ENCODE data around the gene TBCD. TPM values are rescaled to one million over a fixed set of nuclear protein-coding genes. Genes with fewer than 3 reads are reported as not detected.

The TBCD gene
- total and polyA plus RNA-seq, 9 of the 15 experiments (the other 6 are each of a cell fraction or from before 2014, with no cell fraction given): 8.9 to 98.5 (median 28.0) TPM

- TF ChIP-seq ZBTB9 (CRISPR knock-in tag; IDR thresholded peaks at IDR 0.05) (no peak), IFI16 (CRISPR knock-in tag; IDR thresholded peaks at IDR 0.05) (no peak), CEBPZ (IDR thresholded peaks at IDR 0.05; ENCODE audit: borderline replicate concordance, low read depth, low read length) (no peak)
- TF ChIP-seq, protein P1, sequence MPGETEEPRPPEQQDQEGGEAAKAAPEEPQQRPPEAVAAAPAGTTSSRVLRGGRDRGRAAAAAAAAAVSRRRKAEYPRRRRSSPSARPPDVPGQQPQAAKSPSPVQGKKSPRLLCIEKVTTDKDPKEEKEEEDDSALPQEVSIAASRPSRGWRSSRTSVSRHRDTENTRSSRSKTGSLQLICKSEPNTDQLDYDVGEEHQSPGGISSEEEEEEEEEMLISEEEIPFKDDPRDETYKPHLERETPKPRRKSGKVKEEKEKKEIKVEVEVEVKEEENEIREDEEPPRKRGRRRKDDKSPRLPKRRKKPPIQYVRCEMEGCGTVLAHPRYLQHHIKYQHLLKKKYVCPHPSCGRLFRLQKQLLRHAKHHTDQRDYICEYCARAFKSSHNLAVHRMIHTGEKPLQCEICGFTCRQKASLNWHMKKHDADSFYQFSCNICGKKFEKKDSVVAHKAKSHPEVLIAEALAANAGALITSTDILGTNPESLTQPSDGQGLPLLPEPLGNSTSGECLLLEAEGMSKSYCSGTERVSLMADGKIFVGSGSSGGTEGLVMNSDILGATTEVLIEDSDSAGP (CRISPR knock-in tag; IDR thresholded peaks at IDR 0.05): no peak
Measured at GRCh38 chr17:82709024-82709675, 42.7 kb upstream of the TBCD start (continued).
